GM19397 (cell line): Measurements from ENCODE around the gene AGR3.

Experiments used
- ATAC-seq: cut with Tn5 transposase; IDR thresholded peaks from one replicate; pipeline ENCODE4 v1.9.1; 2021; ENCODE audit warnings: mild to moderate bottlenecking, moderate library complexity; ENCODE audit not compliant: unreplicated experiment

The AGR3 gene

DNA sequence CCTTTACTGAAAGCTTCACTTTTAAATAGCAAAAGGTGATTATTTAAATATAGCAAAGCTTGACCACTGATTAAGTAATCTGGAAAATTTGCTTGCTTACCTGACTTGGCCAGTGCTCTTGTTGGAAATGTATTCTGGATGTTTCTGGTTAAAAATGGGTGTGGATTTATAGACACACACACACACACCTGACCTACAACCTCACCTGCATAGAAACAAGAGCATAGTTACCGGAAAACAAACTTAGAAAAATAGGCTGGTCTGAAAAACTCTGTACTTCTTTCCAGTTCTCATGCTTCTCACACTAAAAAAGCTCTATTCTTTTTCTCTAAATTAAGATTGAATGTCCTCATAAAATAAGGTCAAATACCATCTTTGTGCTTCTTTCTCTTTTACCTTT, at the start of gene AGR3:
Gene AGR3, minus strand, starts transcription at position 140 of the 400 bp plus-strand sequence. CDS start 3,365 bp downstream, outside the sequence.
- no peak for ATAC-seq

DNA sequence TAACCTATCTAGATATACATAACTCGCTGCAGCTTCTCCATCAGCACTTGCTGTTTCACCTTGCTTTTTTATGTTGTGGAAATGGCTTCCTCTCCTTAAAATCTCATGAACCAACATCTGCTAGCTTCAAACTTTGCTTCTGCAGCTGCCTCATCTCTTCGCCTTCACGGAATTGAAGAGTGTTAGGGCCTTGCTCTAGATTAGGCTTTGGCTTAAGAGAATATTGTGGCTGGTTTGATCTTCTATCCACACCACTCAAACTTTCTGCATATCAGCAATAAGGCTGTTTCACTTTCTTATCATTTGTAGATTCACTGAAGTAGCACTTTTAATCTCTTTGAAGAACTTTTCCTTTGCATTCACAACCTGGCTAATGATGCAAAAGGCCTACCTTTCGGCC, 49.2 kb upstream of the AGR3 start:
- ATAC-seq, result no peak

DNA sequence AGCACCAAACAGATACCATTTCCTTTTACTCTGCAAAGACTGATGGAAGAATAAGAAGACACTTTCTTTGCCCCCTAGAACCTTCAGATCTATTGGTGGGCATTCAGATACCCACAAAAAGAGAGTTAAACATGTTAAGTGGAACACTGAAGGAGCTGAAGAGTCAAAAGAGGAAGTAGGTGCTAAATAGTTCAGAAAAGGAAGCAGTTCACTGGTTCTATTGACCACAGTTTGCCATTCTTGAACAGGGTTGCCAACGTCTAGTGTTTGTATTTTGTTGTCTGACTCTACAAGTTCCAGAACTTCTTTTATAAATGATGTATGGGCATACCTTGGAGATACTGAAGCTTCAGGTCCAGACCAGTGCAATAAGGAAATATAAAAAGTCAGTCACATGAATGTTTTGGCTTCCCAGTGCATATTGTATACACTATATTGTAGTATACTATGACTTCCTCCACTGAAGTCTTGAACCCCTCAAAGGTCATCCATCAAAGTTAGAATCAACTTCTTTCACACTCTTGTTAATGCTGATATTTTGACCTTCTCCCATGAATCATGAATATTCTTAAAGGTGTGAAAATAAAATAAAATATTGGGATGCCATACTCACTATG, 47.5 kb upstream of the AGR3 start:
- peak; percentile 91 for ATAC-seq

DNA sequence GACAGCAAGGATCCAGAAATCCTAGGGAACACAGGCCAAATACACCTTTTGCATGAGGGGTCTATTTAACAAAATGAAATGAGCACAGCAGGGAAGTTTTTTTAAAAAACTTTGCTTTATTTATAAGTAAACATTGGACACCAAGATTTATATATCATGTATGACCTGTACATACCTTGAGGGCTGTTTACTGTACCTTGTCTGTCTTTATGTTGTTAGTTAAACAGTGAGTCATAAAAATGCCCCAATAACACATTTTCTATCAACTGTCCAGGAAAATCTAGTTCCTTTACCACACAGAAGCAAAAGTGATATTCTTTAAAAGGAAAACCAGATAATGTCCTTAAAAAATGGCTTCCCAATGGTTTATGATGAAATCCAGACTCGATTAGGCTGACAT, 45.1 kb upstream of the AGR3 start:
- ATAC-seq, result no peak

GRCh38 chr7:16926283-16926682, 44.5 kb upstream of the AGR3 start:
- ATAC-seq, result no peak

GRCh38 chr7:16925609-16926008, 43.8 kb upstream of the AGR3 start:
- no peak for ATAC-seq

DNA sequence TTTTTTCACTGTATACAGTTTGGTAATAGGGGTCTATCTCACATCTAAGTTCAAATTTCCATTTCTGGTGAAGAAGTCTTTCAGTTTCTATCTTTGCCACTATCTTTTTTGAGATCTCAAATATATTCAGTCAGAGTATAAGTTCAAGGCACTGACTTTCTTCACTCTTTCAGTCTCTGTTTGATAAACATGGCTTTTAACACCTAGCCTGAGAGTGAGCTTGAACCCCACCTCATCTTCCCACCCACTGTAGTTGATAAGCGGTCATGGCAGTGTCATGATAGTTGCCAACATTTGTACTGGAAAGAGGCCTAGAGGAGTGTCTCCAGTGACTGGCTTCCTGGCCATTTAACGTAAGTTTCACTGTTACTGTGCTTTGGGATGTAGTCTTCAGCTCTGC, 41.2 kb upstream of the AGR3 start:
- ATAC-seq, result no peak

DNA sequence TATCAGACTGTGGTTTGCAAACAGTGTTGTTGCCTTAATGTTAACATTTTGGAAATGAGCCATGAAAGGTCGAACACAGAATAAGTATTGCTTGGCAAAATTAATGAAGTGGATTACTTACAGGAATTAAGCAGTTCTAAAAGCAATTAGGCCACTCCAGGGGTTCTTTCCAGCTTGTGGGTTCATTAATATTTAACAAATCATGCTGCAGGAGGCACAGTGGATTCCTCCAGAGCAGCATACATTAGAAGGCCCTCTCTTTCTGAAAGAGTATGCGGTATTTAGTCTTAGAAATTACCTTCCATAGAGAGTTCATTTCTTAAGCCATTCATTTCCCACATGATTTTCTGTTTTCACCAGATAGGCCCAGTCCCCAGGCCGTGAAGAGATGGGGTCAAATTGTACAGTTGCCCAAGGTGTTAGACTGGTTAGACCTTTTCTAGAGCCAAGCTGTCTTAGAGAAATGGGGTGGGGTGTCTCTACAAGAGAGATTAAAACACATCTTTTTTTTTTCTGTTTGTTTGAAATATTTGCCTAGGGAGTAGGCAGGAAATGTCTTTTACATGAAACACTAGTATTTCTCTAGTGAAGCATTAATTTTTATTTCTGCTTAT, 40.0 kb upstream of the AGR3 start:
- no peak for ATAC-seq

- no peak for ATAC-seq
Measured at GRCh38 chr7:16921151-16921550, 39.4 kb upstream of the AGR3 start.

DNA sequence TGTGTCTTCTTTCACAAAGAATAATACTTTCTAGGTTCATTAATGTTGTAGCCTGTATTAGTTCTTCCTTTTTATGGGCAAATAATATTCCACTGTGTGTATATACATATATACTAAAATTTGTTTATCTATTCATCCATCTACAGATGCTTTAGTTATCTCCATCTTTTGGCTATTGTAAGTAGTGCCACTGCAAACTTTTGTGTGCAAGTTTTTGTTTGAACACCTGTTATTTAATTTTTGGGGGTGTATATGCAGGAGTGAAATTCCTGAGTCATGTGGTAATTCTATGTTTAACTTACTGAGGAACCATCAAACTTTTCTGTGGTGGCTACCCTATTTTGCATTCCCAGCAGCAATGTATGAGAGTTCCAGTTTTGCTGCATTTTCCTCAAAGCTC, 37.7 kb upstream of the AGR3 start:
- no peak for ATAC-seq

- ATAC-seq, result no peak
Measured at GRCh38 chr7:16918288-16918895, 36.6 kb upstream of the AGR3 start.

- ATAC-seq, result no peak
Measured at GRCh38 chr7:16916738-16917137, 35.0 kb upstream of the AGR3 start.

DNA sequence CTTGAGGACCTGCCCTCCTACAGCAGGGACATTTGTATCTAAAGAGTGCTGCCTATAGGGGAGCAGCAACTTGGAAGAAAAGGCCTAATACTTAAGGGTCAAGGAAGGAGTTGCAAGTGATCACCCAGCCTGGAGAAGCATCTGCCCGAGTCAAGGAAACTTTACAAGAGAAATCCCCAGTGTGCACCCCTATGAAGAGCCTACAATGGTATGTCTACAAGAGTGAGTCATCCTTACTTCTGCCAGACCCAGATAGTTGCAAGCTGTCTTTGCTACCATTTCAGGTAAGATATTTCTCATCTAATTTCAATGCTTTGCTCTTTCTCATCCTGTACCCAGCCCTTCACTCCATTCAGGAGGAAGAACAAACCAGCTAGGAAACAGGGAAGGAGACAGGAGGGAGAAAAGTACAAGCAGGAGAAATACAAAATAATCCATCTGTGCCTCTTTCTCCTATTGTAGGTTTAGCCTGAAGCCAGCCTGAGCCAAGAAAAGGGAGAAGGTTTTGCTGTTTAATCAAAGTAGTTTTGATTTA, 34.4 kb upstream of the AGR3 start:
- ATAC-seq, result no peak

DNA sequence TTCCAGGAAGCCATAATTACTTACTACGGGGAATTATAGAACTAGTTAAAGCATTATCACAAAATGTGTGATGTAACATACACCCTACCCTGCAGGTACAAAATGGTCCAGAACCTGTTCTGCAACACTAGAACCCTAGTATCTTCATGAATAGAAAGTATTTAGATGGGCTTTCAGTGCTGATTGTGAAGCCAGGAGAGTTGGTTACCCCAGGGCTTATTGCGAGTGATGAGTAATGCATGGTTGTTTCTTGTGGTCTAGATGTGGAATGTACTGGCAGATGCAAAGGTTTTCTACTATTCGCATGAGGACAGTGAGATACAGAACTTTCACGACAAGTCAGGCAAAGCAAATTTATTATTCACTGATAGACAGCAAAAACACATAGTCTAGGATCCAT, 33.6 kb upstream of the AGR3 start:
- no peak for ATAC-seq

- no peak for ATAC-seq
Measured at GRCh38 chr7:16914771-16915170, 33.0 kb upstream of the AGR3 start.

DNA sequence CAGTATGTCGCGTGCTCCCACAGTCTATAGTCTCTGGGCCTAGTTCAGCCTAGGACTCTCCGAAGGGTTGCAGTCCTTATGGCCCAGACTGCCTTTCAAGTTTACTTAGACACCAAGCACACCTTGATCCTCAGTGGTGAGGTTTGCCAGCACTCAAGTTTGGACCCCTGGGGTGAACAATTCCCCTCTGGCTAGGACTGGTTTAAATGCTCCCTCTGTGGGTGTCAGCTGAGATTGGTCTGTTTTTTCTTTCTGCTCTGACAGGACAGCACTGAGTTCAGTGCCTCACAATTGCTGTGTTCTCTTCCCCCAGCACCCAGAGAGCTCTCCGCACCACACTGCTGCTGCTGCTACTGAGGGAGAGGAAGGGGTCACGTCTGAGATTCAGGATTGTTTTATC, 31.9 kb upstream of the AGR3 start:
- no peak for ATAC-seq

DNA sequence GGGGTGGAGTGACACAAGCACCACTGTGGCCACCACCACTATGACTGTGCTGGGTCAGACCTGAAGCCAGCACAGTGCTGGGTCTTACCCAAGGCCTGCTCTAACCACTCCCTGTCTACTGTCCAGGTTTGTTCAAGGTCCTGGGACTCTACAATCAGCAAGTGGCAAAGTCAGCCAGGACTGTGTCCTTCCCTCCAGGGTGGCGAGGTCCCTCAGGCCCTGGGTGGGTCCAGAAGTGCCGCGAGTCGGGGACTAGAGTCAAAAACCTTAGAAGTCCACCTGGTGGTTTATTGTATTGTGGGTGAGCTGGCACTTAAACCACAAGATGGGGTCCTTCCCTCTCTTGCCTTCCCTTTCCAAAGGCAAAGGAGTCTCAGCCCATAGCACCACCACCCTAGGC, 30.8 kb upstream of the AGR3 start:
- ATAC-seq, result no peak

GRCh38 chr7:16908561-16908960, 26.8 kb upstream of the AGR3 start:
- no peak for ATAC-seq

GRCh38 chr7:16905300-16906044, 23.7 kb upstream of the AGR3 start:
- ATAC-seq, result no peak

GRCh38 chr7:16904076-16904475, 22.3 kb upstream of the AGR3 start:
- ATAC-seq, result no peak

DNA sequence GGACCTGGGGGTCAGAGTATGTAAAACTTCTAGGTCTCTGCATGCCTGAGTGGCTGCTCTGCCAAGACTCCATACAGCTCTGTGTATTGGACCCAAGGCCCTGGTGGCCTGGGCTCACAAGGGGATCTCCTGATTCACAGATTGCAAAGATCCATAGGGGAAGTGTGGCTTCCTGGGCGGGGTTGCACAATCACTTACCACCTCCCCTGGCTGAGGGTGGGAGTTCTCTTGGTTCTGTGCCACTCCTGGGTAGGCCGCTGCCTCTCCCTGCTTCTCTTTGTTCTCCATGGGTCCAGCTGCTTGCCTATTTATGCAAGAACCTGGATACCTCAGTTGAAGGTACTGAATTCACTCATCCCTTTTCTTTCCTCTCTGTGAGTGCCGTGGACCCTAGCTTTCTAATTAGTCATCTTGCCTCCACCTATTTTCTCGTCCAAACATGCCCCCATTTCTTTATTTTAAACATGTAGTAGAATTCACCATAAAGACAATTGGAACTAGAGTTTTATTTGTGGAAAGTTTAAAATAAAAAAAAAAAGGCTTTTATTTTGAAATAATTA, 18.5 kb upstream of the AGR3 start:
- no peak for ATAC-seq
